HUDEP-2 (cell line): ENCODE results near the gene RNASE4.
A peak's percentile ranks its signal among the peaks of the same experiment; 100 is the strongest.
"Not testable (repeated sequence)": the region's sequence is repeated elsewhere in the genome, so short reads cannot be mapped to it uniquely, and the experiment has no call there.

Source experiments
- DNase-seq, 76 experiments: peaks; one replicate each; lab custom pipeline; 2025; ENCODE audit not compliant: unreplicated experiment in 76 of 76; lab: John Stamatoyannopoulos, UW

Gene RNASE4, protein sequence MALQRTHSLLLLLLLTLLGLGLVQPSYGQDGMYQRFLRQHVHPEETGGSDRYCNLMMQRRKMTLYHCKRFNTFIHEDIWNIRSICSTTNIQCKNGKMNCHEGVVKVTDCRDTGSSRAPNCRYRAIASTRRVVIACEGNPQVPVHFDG

DNA sequence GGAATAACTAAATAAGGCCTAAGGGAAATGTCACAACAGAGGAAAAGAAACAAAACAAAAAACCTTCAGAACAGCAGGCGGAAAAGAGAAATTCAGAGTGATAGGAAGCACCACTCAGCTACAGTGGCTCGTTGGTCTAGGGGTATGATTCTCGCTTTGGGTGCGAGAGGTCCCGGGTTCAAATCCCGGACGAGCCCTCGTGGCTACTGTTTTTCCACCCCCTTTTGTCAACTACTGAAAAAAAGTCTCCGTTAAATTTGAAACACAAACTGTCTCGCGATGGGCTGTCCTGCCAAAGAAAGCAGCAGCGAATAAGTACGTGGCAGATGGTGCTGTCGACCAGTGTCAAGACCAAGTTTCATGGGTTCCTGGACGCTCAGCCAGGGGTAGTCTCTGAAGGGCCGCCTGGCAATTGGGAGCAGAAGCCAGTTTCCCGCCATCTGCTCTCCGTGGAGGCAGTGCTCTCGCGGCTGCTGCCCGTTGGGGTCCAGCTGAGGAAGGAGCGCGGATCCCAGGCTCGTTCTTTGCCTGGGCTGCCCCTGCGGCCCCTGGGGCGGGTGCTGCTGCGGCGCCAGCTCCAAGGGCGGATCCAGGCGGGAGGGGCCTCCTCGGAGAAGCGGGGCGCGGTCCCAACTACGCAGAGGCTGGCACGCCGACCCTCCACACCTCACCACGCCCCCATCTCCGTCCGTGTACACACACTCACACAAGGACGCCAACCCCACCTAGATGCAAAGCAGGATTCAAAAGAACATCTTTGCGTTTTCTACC lies at the start of gene RNASE4:
Gene RNASE4, plus strand, starts transcription at position 670 of the 771 bp plus-strand sequence. CDS start 14,812 bp downstream, outside the sequence.
- peak in 73 of 76 experiments; percentile 18 to 83 (median 62) for DNase-seq

DNA sequence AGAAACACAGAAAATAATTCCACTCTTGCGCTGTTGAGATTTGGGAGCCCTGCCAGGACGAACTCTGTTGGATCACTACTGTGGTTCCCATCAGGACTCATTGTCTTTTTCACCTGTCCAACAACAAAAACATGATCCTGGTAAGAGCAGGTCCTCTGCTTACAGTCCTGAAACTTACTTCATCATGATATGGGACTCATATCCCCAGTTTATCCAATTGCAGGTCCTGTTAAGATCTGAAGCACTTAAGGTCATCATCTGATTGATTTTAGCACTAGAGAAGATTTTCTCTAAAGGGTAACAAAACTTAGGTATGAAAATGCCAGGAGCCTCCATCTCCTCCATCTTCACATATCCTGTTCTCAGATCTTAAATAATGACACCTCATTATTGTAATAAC lies 42.8 kb upstream of the RNASE4 start, which contains the start of gene OR6S1:
Gene OR6S1, minus strand, starts transcription at position 101 of the 400 bp plus-strand sequence. Its CDS starts 0 bp downstream, at position 101.
- no peak for DNase-seq

- no peak for DNase-seq
Measured at GRCh38 chr14:20642182-20642581, 42.2 kb upstream of the RNASE4 start.

DNA sequence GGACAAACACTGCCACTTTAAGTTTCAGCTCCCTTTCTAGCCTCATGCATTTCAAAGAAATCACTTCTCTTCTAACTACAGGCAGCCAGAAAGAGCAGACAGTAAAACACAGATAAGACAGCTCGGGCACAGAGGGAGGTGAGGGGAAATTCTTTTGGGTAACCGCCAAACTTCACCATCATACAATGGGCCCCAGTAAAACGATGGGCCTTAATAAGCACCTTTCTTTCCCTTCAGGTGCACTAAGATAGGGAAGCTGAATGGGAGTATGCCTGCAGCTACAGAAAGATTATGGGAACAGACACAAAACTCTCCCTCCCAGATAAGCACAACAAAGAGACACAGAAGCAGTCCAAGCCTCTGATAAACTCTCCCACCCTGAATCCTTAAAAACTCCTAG lies 41.6 kb upstream of the RNASE4 start:
- peak in 3 of 76 experiments; percentile 4 to 16 (median 13) for DNase-seq

GRCh38 chr14:20644520-20644919 lies 39.8 kb upstream of the RNASE4 start:
- no peak for DNase-seq

DNA sequence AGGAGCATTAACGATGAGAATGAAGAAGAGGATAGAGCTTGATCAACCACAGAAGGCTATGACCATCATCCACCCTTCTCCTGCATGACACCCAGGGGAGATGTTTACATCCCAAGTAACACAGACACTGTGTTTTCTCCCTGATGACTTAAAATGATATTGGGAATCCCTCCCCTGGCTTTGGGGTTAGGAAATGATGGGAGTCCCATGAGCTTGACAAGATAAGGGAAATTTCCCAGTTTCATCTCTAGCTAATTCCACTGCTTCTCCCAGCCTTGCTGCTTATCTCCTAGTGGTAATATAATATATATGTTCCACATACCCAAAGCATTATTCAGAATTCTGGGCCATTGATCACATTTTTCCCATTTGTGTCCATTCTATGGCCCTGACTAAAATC lies 38.9 kb upstream of the RNASE4 start:
- no peak for DNase-seq

- DNase-seq, result peak in 73 of 76 experiments; percentile 19 to 92 (median 73)
Measured at GRCh38 chr14:20652996-20653975, 31.1 kb upstream of the RNASE4 start.

DNA sequence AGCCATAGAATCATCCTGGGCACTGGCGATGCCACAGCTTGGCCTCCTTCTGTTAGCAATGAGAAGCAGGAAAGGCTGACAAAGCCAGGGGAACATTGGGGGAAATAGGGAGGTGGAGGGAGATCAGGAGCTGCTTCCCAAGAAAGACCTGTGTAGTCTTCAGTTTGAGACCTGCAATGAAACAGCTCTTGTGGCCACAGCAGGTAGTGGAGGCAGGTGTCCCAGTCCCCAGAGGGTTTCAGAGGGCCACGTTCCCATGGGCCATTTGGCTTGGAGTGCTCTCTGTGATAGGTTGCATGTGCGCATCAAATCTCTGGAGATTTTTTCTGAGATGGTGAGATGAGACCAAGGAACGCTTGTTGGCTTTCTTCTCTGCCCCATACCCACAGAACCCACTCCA lies 28.5 kb upstream of the RNASE4 start:
- DNase-seq, result no peak

DNA sequence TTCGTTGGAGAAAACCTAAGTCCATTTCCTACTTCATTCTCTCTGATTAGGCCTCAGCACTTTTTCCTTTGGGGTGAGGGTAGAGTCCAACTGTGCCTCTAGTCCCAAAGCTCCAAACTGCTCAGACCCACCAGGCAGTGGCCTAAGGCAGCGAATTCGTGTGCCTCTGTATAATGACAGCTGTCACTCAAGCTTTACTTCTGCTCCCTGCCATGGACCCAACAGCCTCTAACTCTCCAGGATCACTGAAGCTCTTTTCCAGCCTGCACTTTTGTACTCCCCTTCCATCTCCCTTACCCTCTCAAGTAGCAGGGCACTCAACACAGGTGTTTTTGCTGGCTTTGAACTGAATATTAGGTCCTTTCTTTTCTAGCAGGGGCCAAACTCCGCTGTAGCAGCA lies 28.1 kb upstream of the RNASE4 start:
- no peak for DNase-seq

- peak in 20 of 76 experiments; percentile 1 to 56 (median 20) for DNase-seq
Measured at GRCh38 chr14:20657216-20658211, 26.8 kb upstream of the RNASE4 start.

- DNase-seq, result no peak
Measured at GRCh38 chr14:20658246-20658645, 26.1 kb upstream of the RNASE4 start.

DNA sequence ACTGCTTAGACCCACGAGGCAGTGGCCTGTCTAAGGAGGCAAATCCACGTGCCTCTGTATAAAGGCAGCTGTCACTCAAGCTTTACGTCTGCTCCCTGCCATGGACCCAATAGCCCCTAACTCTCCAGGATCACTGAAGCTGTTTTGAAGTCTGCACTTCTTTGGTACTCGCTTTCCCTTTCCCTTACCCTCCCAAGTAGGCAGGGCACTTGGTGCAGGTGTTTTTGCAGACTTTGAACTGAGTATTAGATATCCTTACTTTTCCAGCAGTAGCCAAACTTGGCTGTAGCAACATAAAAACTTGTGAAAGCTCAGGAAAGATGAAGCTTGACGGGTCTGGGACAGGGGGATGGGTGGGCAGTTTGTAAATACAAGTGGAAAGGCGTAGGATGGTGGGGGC lies 25.0 kb upstream of the RNASE4 start:
- no peak for DNase-seq

GRCh38 chr14:20659813-20660395 lies 24.5 kb upstream of the RNASE4 start:
- DNase-seq, result no peak

DNA sequence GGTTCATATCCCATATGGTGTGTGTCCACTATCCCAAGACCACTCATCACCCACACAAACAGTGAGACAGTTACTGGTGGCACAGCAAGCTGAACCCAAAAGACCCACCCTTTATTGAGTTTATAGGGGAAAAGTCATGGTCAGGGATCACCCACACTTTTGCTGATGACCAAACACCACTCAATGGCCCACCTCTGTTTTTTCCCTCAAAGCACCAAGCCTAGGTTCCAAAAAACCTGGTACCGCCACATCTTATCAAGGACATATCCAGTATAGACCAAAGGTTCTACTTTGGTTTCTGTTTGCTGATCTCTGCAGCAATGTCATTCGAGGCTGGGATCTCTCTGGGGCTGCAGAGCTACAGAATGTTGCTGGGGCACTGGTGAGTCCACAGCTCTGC lies 23.2 kb upstream of the RNASE4 start:
- no peak for DNase-seq

DNA sequence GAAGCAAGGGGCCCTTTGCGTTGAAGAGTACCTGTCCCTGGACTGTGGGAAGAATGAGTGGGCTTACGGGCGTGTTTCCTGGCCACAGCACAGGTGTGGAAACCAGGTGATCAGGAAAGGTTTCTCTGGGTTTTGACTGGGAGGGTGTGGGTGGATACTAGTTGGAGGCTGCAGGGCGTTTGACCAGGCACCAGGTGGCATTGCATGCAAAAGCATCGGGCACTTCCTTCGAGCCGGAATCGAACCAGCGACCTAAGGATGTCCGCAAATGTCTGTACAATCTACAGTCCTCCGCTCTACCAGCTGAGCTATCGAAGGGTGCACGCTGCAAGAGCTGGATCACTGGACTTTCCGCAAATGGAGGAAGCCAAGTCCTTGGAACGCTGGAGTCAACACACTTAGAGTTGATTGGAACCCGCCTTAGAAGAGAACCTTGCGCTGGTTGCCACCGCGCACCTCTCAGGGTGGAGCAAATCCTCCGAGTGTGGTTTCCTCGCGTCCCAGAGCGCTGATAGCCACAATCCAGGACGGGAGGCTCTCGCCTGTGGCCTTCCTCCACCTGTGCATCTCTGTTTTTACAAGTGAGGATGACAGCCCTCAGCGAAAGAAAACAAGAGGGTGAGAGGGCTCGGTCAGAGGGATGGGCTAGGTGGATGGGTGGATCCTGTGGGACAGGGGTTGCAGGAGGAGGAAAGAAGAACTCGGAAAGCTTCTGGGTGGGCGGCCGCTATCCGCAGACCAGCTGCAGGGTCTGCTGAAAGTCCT lies 21.2 kb upstream of the RNASE4 start:
- DNase-seq, result peak in 74 of 76 experiments; percentile 21 to 93 (median 72)

- not testable (repeated sequence) for DNase-seq
Measured at GRCh38 chr14:20666400-20666961, 17.9 kb upstream of the RNASE4 start.

- DNase-seq, result no peak
Measured at GRCh38 chr14:20667957-20668356, 16.4 kb upstream of the RNASE4 start.

- peak in 1 of 76 experiments; percentile 16 for DNase-seq
Measured at GRCh38 chr14:20668969-20669368, 15.4 kb upstream of the RNASE4 start.
